SU-DHL-6 (cell line): Measurements from ENCODE around the gene ABHD8.

Source experiments
- EZH2phosphoT487 ChIP-seq: fragments of 200-600 bp; sonication (generic), shearing (Covaris generic); conservative IDR thresholded peaks from 2 replicates; pipeline ENCODE4 v1.6.1; 2018; ENCODE audit warnings: mild to moderate bottlenecking, antibody characterized with exemption, low read length, moderate library complexity, mixed read lengths
- TF ChIP-seq, protein P1 (sequence below): fragments of 200-600 bp; sonication (generic); IDR thresholded peaks from one replicate; pipeline ENCODE4 v1.5.1; 2017; ENCODE audit warnings: antibody characterized with exemption, mild to moderate bottlenecking, low read length, moderate library complexity; ENCODE audit not compliant: insufficient read depth, poor library complexity, severe bottlenecking

DNA sequence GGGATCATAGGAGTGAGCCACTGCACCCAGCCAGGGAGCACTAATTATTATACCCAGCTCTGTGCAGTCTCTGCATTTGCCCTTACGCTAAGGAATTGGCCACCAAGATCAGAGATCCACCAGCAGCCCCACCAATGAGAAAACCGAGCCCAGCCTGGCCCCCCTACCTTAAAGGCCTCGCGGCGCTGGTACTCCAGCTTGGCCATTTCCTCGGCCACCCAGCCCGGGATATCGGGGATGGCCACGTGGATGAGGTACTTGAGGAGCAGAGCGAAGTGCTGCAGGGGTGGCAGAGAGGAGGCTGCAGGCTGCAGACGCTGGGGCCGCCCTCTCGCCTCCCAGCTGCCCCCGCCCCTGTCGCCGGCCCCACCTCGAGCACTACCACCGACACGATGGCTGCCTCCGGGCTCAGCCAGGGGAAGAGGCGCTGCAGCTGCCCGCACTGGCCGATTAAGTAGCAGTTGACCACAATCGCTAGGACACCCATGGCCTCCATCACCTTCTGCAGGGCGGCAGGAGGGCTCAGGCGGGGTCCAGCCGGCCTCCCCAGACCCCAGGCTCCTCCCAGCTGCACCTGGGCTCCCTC is 23.9 kb upstream of the ABHD8 start:
- no peak for TF ChIP-seq EZH2phosphoT487
- TF ChIP-seq, protein P1, sequence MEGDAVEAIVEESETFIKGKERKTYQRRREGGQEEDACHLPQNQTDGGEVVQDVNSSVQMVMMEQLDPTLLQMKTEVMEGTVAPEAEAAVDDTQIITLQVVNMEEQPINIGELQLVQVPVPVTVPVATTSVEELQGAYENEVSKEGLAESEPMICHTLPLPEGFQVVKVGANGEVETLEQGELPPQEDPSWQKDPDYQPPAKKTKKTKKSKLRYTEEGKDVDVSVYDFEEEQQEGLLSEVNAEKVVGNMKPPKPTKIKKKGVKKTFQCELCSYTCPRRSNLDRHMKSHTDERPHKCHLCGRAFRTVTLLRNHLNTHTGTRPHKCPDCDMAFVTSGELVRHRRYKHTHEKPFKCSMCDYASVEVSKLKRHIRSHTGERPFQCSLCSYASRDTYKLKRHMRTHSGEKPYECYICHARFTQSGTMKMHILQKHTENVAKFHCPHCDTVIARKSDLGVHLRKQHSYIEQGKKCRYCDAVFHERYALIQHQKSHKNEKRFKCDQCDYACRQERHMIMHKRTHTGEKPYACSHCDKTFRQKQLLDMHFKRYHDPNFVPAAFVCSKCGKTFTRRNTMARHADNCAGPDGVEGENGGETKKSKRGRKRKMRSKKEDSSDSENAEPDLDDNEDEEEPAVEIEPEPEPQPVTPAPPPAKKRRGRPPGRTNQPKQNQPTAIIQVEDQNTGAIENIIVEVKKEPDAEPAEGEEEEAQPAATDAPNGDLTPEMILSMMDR, result no peak
